GM18873 (cell line): ENCODE measurements around the gene UQCR11.
A peak's percentile ranks its signal among the peaks of the same experiment; 100 is the strongest.
"Not testable (repeated sequence)": the region's sequence is repeated elsewhere in the genome, so short reads cannot be mapped to it uniquely, and the experiment has no call there.

Experiments
- ATAC-seq: cut with Tn5 transposase; IDR thresholded peaks from one replicate; pipeline ENCODE4 v1.9.1; 2021; ENCODE audit warnings: mild to moderate bottlenecking, moderate library complexity, moderate number of reproducible peaks; ENCODE audit not compliant: unreplicated experiment, low FRiP score

Gene UQCR11

DNA sequence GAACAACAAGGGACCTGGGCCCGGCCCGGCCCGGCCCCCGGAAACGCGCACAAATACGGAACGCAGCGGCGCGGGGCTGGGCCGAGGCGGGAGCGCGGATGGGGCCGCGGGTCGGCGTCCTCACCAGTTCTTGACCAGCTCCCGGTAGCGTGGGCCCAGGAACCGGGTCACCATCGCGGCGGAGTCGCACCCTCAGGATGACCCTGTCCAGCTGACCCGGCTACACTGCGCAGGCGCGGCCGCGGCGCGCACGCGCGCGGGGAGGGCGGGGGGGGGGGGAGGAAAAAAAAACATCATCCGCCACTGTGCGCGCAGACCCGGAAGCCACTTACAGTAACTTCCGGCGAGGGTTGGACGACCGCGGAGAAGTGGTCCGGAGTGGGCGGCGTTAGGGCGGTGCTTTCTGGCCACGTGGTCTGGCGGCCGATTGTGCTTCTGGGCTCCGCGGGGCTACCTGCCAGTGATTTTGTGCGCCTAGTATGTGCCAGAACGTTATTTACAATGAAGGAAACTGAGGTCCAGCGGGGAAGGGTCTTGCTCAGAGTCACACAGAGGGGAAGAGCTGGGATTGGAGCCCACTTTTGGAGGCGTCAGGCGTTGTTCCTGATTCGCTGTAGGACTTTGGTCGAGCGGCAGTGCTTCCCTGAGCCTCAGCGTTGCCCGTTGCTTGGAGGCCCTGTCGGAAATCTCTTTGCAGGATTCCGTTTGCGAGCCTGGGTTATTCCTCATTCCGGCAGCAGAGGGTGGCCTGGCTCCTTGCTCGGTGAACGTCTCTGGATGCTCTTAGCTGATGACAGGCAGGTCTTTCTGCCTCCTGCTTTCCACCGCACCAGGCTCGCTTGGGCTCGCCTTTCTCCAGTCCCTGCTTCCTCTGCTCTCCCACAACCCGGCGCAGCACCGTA, at the start of gene UQCR11:
Gene UQCR11 (minus strand): TSS at position 227 of the 902 bp plus-strand sequence. CDS start 53 bp downstream, at position 174.
- ATAC-seq = peak; percentile 53

DNA sequence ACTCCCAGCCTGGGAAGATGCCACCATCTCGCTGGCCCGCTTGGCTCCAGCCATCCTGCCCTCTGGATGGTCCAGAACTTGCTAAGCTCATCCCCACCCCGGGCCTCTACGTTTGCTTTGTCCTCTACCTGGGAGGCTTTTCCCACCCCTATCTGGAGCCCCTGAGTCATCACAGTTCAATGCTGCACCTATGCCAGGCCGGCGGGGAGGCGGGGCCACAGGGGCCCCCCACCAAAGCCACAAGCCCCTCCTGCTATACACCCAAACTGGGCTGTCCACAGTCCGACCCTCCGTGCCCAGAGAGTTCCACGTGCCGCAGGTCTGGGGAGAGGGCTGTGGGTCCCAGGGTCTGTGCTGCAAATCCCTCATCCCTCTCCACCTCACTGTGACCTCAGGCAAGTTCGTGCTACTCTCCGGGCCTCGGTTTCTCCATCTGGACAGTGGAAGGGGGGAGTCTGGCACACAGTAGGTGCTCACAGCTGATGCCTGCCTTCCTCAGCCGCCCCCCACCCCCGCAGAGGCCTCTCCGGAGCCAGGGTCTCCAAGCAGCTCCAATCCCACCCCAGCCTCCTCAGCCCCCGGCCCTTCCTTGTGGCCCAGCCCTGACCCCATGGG, 49.0 kb upstream of the UQCR11 start:
- ATAC-seq = no peak

DNA sequence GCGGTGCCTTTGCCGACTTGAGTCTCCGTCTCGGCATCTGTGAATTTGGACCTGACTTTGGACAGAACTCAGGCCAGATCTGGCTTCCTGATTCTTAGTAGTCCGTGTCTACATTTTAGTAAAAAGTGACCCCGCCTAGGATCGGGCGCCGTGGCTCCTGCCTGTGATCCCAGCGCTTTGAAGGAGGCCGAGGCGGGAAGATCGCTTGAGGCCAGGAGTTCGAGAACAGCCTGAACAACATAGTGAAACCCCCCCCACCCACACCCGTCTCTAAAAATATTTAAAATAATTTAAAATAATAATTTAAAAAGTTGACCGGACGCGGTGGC, 48.0 kb upstream of the UQCR11 start:
- no peak for ATAC-seq

DNA sequence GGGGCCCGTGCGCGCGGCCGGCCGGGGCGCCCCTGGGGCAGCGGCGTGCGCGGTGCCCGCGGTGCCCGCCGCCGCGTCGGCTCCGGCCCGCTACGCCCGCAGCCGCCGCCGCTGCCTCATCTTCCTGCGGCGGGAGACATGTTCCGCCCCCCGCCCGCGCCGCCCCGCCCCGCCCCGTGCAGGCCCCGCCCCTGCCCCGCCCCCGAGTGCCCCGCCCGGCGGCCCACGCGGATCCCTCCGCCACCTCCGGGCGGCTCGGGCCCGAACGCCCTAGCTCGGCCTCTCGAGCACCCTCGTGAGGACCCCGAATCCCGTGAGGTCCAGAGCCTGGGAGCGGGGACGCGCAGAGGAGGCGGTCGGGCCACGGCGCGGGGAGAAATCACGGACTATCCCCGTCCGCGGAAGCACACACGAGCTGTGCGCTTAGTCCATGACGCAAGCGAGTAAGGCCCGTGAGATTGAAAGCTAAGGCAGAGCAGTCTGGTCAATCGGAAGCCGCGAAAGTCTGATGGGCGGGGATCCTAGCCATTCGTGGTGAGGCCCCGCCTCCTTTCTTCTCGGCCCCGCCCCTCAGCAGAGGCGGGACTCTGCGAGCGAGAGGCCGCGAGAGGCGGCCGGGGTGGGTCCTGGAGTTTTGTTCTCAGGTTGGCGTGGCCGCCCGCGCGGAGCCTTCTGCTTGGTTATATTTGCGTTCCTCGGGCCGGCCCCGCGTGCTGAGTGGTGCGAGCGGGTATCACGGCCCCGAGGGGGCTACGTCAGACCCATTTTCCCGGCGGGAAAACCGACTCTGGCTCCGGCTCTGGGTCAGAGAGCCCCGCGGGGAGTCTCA, 47.4 kb upstream of the UQCR11 start, which contains the start of gene TCF3:
Gene TCF3 (minus strand): TSS at position 145 of the 829 bp plus-strand sequence. CDS start 2,367 bp downstream, outside the sequence.
- ATAC-seq = peak; percentile 69

DNA sequence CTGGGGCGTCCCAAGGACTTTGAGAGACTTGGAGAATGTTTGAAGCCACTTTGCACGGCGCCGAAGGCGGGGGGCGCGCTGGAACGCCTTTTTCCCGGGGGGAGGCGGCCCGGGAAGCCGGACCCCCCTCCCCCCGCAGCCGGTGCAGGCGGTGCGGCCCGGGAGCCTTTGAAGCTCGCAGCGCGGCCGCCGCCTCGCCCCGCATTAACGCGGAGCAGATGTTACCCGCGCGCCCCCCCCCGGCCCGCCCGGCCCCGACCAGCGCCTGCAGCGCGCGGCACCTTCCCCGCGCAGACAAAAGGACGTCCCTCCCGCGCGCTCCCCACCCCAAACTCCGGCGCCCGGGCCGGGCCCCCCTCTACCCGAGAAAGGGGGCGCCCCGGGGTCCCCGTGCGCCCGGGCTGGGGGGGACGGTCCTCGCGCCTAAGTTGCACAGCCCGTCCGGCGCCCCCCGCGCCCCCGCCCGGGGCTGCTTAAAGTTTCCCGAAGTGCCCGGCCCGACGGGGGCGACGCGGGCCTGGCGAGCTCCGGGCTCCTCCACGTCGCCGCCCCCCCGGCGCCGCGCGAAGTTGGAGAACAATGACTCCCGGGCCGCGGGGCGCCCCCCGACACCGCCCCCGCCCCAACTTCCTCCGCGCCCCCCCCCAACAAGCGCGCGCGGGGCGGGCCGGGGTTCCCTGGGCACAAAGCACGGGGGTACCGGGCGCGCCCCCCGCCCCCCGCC, 46.5 kb upstream of the UQCR11 start:
- no peak for ATAC-seq

DNA sequence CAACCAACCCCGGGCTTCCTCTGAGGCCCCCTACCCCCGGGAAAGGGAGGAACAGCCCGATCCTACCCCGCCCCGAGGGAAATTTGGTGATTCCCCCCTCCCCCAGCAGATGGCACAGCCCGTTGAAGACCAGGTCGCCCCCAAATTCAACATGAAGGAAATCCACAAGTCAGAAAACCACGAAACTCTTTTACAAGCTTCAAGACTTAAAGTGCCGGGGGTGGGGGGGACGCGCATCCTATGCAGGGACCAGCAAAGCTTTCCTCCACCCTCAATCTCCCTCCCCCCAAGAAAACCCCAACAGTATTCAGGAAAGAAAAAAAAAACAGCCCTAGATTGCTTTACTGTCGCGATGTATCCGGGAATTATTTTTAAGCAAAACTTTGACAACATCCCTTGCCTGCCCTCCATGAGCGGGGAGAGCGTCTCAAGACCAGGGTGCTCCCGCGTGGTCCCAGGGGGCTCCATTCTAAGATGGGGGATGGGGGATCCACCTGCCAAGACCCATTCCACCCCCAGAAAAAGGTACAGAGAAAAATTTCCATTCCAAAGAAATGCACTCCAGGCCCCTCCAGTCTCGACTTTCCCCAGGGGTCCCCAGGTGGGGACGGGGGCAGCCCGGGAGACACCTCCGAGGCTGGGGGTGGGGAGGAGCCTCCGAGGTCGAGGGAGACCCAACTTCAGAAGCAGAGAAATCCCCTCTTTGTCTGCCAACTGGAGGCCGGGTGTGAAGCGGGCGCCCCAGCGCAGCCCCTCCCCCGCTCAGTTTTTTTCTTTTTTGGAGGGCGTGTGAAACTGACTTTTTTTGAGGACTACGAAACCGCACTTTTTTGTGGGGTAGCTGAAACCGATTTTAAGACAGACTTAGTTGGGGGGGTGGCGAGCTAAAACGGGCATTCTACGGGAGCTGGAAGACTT, 45.6 kb upstream of the UQCR11 start:
- ATAC-seq = no peak

DNA sequence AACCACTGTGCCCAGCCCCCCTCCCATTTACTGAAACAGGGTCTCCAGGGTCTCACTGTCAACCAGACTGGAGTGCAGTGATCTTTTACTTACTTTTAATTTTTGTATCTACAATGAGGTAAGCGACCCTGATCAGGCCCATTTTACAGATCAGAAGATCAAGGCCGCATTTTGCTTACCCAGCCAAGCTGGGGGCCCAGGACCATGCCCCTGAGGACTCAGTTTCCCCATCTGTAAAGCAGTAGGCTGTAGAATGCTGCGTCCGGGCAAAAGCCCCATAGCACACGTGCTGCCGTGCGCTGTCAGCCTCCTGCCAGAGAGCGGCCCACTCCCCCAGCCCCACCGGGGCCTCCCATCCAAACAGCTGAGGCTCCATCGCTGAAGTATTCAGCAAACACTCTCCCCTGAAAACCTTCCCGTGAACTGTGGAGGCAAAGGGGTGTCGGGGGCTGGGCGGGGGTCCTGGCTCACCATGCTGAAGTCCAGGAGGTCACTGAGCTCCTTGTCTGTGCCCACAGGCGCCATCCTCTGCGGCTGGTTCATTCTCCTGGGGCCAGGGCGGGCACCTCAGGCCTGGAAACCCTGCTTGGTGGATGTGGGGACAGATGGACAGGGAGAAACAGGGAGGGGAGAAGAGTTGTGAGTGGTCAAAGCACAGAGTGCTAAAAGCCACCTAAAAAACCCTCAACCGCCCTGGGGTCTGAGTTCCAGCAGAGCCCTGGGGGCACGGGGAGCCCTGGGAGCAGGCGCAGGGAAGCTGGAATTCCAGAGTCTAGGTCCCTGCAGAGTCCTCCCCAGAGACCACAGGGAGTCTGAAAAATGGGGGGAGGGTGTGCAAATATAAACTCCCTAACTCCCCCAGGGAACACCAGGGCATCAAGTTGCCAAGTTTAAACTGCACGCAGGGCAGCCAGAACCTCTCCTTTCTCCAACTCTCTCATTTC, 44.7 kb upstream of the UQCR11 start:
- no peak for ATAC-seq

DNA sequence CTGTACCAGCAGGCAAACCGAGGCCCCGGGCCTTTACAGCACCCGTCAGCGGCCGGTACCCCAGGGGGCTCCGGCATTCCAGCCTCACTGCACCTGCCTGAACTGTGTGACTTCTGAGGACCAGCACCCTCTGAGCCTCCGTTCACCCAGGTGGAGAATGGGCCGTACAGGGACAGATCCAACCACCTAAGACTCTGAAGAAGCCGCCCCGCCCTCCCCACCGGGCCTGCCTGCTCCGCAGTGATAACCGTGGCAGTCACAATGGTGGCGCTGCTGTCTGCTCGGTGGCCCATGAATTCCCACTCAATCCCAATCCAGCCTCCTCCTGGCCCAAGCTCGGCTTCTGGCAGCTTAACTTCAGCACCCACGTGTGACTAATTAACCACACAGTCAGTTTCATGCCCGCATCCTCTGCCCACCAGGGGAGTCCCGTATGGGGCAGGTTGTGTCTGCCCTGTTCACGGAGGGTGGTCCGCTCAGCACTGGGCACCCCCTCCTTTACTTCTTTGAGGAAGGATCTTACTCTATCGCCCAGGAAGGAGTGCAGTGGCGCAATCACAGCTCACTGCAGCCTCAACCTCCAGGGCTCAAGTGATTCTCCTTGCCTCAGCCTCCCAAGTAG, 43.8 kb upstream of the UQCR11 start:
- ATAC-seq = peak; percentile 2

DNA sequence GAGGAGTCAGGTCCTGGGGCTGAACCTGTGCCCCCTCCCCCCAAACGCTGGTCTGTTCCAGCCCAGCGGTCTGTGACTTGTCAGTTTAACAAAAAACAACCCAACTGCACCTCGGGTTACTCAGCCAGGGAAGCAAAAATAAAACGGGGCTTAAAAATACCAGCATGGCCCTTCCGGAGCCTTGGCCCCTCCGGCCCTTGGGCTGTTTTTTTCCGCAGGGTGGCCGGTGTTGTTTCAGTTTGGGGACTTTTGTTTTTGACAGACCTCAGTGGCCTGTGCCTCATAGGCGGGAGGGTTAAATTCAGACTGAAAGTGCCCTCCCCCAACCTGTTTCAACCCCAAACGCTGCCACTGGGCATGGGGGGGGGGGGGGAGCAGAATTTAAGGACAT, 43.2 kb upstream of the UQCR11 start:
- peak; percentile 30 for ATAC-seq

DNA sequence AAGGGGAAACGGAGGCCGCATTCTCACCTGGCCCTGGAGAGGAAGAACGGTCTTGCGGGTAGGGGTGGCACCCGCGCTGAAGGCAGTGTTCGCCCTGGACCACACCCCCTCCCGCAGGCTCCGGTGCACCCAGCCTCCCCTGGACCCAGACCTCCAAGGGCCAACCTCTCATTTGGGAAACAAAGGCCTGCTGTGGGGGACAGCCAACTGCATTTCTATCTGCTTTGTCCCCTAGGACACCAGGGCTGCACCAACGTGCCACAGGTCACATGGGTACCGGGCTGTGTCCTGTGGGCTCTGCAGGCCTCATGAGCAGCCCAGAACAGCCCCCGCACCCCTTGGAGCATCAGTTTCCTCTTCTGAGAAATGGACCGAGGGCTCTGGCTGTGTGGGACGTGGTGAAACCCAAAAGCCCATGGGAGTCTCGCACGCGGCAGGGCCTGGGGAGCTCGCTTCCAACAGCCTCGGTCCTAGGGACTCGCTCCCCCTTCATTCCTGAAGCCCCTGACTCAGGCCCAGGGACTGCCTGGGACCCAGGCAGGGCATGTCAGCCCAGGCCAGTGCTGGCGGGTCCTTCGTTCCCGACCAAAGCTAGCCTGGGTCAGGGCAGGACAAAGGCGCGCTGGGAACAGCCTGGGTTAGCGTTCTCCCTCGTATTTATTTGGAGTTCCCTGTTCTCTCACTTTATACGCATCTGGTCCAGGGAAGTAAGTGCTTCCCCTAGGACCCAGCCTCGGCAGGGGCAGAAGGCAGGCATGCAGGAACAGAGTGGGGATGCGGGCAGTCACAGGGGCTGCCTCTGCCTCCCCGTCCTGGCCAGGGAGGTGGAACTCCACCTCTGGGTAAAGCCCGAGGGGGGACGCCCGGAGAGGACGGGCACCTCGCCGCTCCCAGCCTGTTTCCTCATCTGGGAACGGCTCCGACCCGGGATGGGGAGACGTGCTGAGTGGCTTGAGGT, 42.5 kb upstream of the UQCR11 start:
- peak; percentile 0 for ATAC-seq

DNA sequence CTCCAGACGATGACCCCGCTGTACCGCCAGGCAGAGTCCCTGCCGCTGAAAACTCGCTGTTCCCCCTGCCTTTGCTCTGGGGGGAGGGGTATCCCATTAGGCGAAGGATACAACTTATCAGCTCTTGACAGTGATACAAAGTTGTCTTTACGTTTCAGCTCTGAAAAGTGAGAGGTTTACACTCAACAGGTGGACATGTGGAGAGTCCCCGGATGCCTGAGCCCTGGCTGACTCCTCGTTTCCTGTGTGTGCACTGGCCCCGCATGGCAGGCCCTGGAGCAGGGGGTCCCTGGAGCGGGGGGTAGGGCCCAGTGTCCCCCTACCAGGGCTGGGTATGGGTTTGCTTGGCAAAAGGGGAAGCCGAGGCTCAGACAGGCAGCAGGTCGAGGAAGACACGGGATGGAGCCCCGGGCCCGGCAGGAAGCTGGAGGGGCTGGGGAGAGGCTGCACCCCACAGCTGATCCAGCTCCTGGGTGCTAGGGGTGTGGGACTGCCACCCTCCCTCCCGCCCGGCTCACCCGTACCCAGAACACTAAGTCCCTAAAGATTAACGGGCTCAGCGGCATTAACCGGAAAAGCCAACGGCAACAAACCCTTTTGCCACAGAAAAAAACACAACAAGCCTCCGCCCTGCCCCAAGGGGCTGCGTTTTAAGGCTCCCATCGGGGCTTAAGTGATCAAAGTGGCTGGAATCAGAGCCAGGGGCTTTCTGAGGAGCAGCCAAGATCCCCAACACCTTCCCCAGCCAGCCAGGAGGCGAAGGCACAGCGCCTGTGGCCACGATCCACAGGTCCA, 41.6 kb upstream of the UQCR11 start:
- ATAC-seq = no peak

DNA sequence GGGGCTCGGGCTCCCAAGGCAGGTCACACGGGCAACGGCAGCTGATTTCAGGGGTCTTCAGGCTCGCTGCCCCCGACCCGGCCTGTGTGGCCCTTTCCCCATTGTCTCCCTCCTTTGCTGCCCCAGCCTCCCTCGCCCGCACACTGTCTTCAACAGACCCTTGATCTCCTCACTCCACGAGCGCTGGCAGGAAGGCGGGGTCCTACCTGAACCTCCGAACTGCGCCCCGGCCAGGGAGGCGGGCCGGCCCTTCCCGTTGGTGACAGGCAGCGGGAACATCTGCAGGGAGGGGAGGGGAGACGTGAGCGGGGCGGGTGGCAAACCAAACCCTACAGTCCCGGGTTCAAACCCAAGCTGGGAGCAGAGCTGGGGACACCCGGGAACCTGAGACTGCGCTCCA, 40.9 kb upstream of the UQCR11 start:
- no peak for ATAC-seq

DNA sequence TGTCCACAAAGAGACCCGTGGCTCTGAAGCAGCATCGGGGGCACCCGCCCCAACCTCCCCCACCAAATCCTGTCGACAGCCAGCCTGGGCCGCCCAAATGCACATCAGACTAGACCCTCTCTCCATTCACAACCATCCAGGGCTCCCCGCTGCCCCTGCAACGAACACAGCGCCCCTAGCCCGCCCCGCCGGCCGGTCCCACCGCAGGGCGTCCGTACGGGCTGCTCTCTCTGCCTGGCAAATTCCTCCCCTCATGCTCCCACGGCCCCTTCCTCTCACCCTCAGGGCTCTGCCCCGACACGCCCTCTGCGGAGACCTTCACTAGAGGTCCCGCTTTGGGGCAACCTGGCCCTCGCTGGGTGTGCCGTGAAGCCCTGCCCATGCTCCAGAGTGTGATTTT, 40.0 kb upstream of the UQCR11 start:
- no peak for ATAC-seq

DNA sequence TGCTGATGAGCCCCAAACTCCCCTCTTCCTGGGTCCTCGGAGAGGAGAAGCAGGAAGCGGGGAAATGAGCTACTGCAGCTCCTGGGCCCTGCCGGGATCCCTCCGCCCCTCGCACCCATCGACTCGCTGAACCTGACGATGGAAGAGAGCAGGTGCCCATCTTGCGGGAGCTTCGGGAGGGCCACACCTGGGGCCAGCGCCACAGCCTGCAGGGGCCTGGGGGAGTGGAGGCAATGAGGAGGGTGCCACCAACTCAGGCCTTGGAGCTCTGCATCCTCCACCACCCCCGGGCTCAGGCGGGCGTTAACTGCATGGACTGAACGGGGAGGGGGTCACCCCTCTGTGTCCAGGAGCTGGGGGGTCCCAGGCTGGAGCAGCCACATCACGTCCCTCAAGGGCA, 38.8 kb upstream of the UQCR11 start:
- ATAC-seq = no peak

DNA sequence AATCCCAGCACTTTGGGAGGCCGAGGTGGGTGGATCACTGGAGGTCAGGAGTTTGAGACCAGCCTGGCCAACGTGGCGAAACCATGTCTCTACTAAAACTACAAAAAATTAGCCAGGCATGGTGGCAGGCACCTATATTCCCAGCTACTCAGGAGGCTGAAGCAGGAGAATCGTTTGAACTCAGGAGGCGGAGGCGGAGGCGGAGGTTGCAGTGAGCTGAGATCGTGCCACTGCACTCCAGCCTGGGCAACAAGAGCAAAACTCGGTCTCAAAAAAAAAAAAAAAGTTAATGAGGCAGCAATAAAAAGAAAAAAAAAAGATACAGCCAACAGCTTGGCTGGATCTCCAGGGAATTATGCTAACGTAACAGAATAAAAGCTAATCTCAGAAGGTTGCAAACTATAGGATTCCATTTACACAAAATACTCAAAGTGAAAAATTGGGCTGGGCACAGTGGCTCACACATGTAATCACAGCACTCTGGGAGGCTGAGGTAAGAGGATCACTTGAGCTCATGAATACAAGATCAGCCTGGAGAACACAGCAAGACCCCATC, 35.7 kb upstream of the UQCR11 start:
- not testable (repeated sequence) for ATAC-seq
